A673 (cell line): ENCODE results near the gene PSMB10.

Experiments
- CTCF ChIP-seq: fragments of 300-800, 200-600 bp; sonication (generic); conservative IDR thresholded peaks from 2 replicates; pipeline ENCODE4 v1.5.1; 2017; ENCODE audit warnings: low read depth, mild to moderate bottlenecking, antibody characterized with exemption, low read length, moderate library complexity, mixed read lengths
- EZH2 ChIP-seq: fragments of 200-600 bp; sonication (generic); IDR thresholded peaks from 2 replicates; pipeline ENCODE4 v1.6.1; 2017; ENCODE audit warnings: borderline replicate concordance, low read depth, mild to moderate bottlenecking, mixed read lengths, antibody characterized with exemption, low read length; ENCODE audit not compliant: poor library complexity, severe bottlenecking

- TF ChIP-seq CTCF (no peak), EZH2 (no peak)
These were observed 40.4 kb upstream of the PSMB10 start for GRCh38 chr16:67977005-67977404.
